Measurements from ENCODE around the gene SPOCK3. TPM values are rescaled to one million over a fixed set of nuclear protein-coding genes. Genes with fewer than 3 reads are reported as not detected.

Gene SPOCK3
- total and polyA plus RNA-seq, 10 of the 15 experiments (the other 5 are each of a cell fraction or from before 2014, with no cell fraction given) = 0.06 to 0.39 (median 0.09) TPM; not detected in 5

GRCh38 chr4:166839615-166840251, 394.6 kb downstream of the SPOCK3 start (continued):
- TF ChIP-seq CEBPZ (IDR thresholded peaks at IDR 0.05; ENCODE audit: low read depth, low read length) = no peak
- no peak for TF ChIP-seq RFX5 (IDR thresholded peaks at IDR 0.05; ENCODE audit: low read depth, low read length)
- TF ChIP-seq KDM1A (IDR thresholded peaks at IDR 0.05; ENCODE audit: borderline replicate concordance) = no peak
- TF ChIP-seq RAD21 (IDR thresholded peaks at IDR 0.05; ENCODE audit: insufficient read depth, low read depth, low read length) = peak; percentile 28; the same call in 1 of the 2 replicates
- TF ChIP-seq SIN3A (IDR thresholded peaks at IDR 0.05; ENCODE audit: low read depth, low read length) = no peak
- TF ChIP-seq CHD2 (IDR thresholded peaks at IDR 0.05; ENCODE audit: borderline replicate concordance, low read depth, low read length) = peak; percentile 56; the same call in 1 of the 2 replicates
- no peak; the same call in 1 of the 2 replicates for TF ChIP-seq STAT3 (IDR thresholded peaks at IDR 0.05; ENCODE audit: low read depth, low read length)
- no peak for TF ChIP-seq ZBTB4 (CRISPR knock-in tag; IDR thresholded peaks at IDR 0.05)
- TF ChIP-seq IKZF2 (IDR thresholded peaks at IDR 0.05) = peak; percentile 83 to 90
- TF ChIP-seq MEF2B (IDR thresholded peaks at IDR 0.05; ENCODE audit: partially characterized antibody, poor library complexity, severe bottlenecking) = peak; percentile 97
- TF ChIP-seq GABPA (IDR thresholded peaks at IDR 0.05; ENCODE audit: low read depth) = peak; percentile 72
- peak; percentile 83; the same call in 1 of the 3 replicates for TF ChIP-seq POU2F2 (IDR thresholded peaks at IDR 0.05; ENCODE audit: borderline replicate concordance, low read depth, low read length)
- peak; percentile 100 for TF ChIP-seq NFIC (IDR thresholded peaks at IDR 0.05; ENCODE audit: low read depth, low read length)
- no peak for TF ChIP-seq CBX3 (IDR thresholded peaks at IDR 0.05; ENCODE audit: borderline replicate concordance, low read depth)
- peak; percentile 98 for TF ChIP-seq BCL11A (IDR thresholded peaks at IDR 0.05; ENCODE audit: low read depth, low read length)
- TF ChIP-seq IRF4 (IDR thresholded peaks at IDR 0.05; ENCODE audit: low read depth, low read length) = peak; percentile 76; the same call in 1 of the 2 replicates
- TF ChIP-seq ESRRA (IDR thresholded peaks at IDR 0.05; ENCODE audit: low read length) = peak; percentile 39; the same call in 1 of the 2 replicates
- TF ChIP-seq CBX5 (IDR thresholded peaks at IDR 0.05; ENCODE audit: low read depth) = peak; percentile 50; the same call in 1 of the 2 replicates
- TF ChIP-seq ZNF24 (IDR thresholded peaks at IDR 0.05) = peak; percentile 28; the same call in 1 of the 2 replicates
- TF ChIP-seq MTA2 (IDR thresholded peaks at IDR 0.05; ENCODE audit: low read depth) = peak; percentile 100
- TF ChIP-seq ZBTB33 (IDR thresholded peaks at IDR 0.05) = no peak

Data from GM12878 (cell line).